ENCODE results near the gene TMEM72. TPM values are rescaled to one million over a fixed set of nuclear protein-coding genes. Genes with fewer than 3 reads are reported as not detected.

The TMEM72 gene
- total RNA-seq, 3 donors from 2014 or later (not counting 1 experiment from before 2014, with no cell fraction given): not detected

DNA sequence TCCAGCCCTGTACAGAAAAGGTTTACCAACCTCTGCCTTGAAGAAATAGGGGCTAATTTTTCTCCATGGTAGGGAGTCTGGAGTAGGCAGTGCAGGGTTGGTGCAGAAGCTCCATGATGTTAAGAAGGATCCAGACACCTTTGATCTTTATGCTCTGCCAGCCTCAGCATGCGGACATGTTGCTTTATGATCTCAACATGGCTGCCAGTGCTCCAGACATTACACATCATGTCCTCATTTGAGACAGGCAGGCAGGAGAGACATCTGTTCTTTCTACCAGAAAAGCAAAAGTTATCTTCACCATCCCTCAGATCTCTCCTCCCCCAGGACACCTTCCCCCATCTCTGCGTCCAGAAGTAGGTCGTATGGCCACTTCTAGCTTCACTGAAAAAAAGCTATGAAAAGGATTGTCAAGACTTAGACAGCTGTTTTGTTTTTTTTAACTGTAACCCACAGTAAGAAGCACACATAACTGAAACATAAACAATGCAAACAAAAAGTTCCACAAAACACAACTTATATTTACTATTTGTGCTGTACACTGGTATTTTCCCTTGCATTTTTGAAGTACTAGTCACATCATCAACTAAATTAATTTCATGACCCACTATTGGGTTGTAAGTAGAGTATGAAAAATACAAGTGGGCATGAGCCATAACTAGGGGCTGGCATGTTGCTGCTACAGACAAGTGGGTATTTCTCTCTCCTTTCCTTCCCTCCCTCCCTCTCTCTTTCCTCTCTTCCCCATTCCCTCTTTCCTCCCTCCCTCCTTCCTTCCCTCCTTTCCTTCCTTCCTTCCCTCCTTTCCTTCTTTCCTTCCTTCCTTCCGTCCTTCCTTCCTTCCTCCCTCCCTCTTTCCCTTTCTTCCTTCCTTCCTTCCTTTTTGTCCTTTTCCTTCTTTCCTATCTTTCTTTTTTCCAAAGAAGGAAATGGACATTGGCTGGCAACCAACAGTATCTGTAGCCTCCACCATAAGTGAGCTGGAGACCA is 45.9 kb downstream of the TMEM72 start:
- WGBS (ENCODE audit: insufficient coverage): 94% methylated on average over 4 of the region's 4 CpGs
- Histone ChIP-seq H3K27me3 (ENCODE audit: control insufficient read depth, insufficient read depth, low read length) (no peaks in the 10 kb centered on the region), H3K4me1 (ENCODE audit: control insufficient read depth, insufficient read depth, low read length) (peaks cover 37% of the 10 kb centered on the region), H3K36me3 (ENCODE audit: control insufficient read depth, insufficient read depth, low read length) (peaks cover 8% of the 10 kb centered on the region), H3K9me3 (ENCODE audit: control insufficient read depth, insufficient read depth, low read length) (no peaks in the 10 kb centered on the region), H3K4me3 (ENCODE audit: low read length) (no peak overlapping the region), H3K27ac (ENCODE audit: low read length) (no peak overlapping the region)
- Mint-ChIP-seq H3K4me1 (peaks cover 54 to 58% of the 10 kb centered on the region in 2 donors), H3K27me3 (ENCODE audit: low read depth in 2 of 2) (no peaks in the 10 kb centered on the region), H3K36me3 (no peaks in the 10 kb centered on the region), H3K9me3 (no peaks in the 10 kb centered on the region), H3K27ac (peak overlapping the region in 1 of 2 donors; percentile 76), H3K4me3 (peak overlapping the region; percentile 68)
- TF ChIP-seq, protein P1, sequence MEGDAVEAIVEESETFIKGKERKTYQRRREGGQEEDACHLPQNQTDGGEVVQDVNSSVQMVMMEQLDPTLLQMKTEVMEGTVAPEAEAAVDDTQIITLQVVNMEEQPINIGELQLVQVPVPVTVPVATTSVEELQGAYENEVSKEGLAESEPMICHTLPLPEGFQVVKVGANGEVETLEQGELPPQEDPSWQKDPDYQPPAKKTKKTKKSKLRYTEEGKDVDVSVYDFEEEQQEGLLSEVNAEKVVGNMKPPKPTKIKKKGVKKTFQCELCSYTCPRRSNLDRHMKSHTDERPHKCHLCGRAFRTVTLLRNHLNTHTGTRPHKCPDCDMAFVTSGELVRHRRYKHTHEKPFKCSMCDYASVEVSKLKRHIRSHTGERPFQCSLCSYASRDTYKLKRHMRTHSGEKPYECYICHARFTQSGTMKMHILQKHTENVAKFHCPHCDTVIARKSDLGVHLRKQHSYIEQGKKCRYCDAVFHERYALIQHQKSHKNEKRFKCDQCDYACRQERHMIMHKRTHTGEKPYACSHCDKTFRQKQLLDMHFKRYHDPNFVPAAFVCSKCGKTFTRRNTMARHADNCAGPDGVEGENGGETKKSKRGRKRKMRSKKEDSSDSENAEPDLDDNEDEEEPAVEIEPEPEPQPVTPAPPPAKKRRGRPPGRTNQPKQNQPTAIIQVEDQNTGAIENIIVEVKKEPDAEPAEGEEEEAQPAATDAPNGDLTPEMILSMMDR (IDR thresholded peaks at IDR 0.05): no peak
- intact Hi-C loops (cut with micrococcal nuclease): no loop called here
- no peak for ATAC-seq
- DNase-seq: no peak

DNA sequence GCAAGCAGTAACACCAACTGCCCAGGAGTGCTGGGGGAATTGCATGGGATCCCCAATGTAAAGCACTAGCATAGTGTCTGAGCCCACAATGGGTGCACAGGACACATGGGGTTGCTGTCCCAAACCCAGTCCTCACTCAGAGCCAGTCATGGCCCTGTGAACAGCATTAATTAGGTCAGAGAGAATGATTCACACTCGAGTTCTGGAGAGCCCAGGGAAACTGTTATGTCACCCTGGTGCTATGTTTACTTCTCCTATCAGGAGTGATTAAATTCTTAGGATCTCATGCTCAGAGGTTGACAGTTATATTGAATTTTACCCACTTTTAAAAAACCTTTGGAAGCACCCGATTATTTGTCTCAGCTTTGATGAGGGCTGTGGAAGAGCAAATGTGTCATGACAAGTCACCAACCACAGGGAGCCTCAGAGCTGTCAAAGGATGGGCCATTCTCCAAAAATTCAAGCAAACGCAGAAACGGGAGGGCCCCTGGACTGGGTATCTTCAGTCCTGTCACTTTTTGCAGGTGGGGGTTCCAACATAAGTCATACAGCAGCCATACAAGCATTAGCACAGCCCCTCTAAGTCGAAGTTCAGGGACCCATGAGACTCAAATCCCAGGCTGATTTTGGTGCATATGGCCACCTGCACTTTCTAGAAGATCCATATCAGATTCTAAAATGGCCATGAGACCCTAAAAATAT is 47.2 kb downstream of the TMEM72 start:
- no peak for ATAC-seq
- TF ChIP-seq, protein P1 (IDR thresholded peaks at IDR 0.05): no peak
- Histone ChIP-seq H3K27ac (ENCODE audit: low read length) (no peak overlapping the region), H3K4me1 (ENCODE audit: control insufficient read depth, insufficient read depth, low read length) (peaks cover 44% of the 10 kb centered on the region), H3K4me3 (ENCODE audit: low read length) (peak overlapping the region; percentile 88), H3K9me3 (ENCODE audit: control insufficient read depth, insufficient read depth, low read length) (no peaks in the 10 kb centered on the region), H3K36me3 (ENCODE audit: control insufficient read depth, insufficient read depth, low read length) (peaks cover 6% of the 10 kb centered on the region), H3K27me3 (ENCODE audit: control insufficient read depth, insufficient read depth, low read length) (no peaks in the 10 kb centered on the region)
- peak overlapping the region; percentile 71 to 76 for H3K27ac Mint-ChIP-seq
- 70% methylated on average over 5 of the region's 5 CpGs for WGBS (ENCODE audit: insufficient coverage)
- no peaks in the 10 kb centered on the region for H3K36me3 Mint-ChIP-seq
- peaks cover 55 to 71% of the 10 kb centered on the region in 2 donors for H3K4me1 Mint-ChIP-seq
- H3K9me3 Mint-ChIP-seq: no peaks in the 10 kb centered on the region
- H3K4me3 Mint-ChIP-seq: peak overlapping the region; percentile 95
- intact Hi-C loops (cut with micrococcal nuclease): loop anchor here (2.0 kb wide), 1 partner anchor 16 kb away; no protein-coding TSS in a partner anchor
- H3K27me3 Mint-ChIP-seq (ENCODE audit: low read depth in 2 of 2): no peaks in the 10 kb centered on the region
- DNase-seq: no peak

DNA sequence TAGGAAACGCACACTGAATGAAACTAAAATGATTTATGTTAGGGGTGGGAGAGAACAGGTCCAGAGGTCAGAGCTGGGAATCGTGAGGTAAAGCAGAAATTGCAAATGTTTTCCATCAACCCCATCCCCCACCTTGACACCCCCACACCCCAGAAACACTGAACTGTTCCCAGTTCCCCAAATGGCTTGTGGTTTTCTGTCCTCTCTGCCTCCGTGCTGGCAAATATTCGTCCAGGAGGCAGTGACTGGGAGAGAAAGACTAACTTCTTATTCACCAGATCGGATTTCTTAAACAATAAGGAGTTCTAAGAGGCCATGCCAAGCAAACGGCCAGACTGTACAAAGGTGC is 47.7 kb downstream of the TMEM72 start:
- Histone ChIP-seq H3K4me1 (ENCODE audit: control insufficient read depth, insufficient read depth, low read length) (peaks cover 48% of the 10 kb centered on the region), H3K27ac (ENCODE audit: low read length) (peak overlapping the region; percentile 62), H3K27me3 (ENCODE audit: control insufficient read depth, insufficient read depth, low read length) (no peaks in the 10 kb centered on the region), H3K4me3 (ENCODE audit: low read length) (peak overlapping the region; percentile 88), H3K9me3 (ENCODE audit: control insufficient read depth, insufficient read depth, low read length) (no peaks in the 10 kb centered on the region), H3K36me3 (ENCODE audit: control insufficient read depth, insufficient read depth, low read length) (peaks cover 6% of the 10 kb centered on the region)
- Mint-ChIP-seq H3K4me3 (peak overlapping the region; percentile 95), H3K4me1 (peaks cover 53 to 76% of the 10 kb centered on the region in 2 donors), H3K27me3 (ENCODE audit: low read depth in 2 of 2) (no peaks in the 10 kb centered on the region), H3K36me3 (no peaks in the 10 kb centered on the region), H3K27ac (peak overlapping the region; percentile 71 to 76), H3K9me3 (no peaks in the 10 kb centered on the region)
- intact Hi-C loops (cut with micrococcal nuclease): loop anchor here (2.0 kb wide), 1 partner anchor 16 kb away; no protein-coding TSS in a partner anchor
- TF ChIP-seq, protein P1 (IDR thresholded peaks at IDR 0.05): no peak
- WGBS (ENCODE audit: insufficient coverage): 1% methylated on average over 4 of the region's 6 CpGs
- ATAC-seq (no peak), DNase-seq (no peak)
